ENCODE results near the gene DRICH1. TPM values are rescaled to one million over a fixed set of nuclear protein-coding genes. Genes with fewer than 3 reads are reported as not detected.

Gene DRICH1
- total RNA-seq (2022): 4.7 and 4.8 TPM in 2 replicates
- percentile 70 among the genes with signal in this experiment for Bru-seq, nascent RNA
- percentile 75 among the genes with signal in this experiment for BruChase-seq, experiment 1, labeled RNA remaining after a 2-hour chase
- percentile 63 among the genes with signal in this experiment for BruChase-seq, experiment 2, labeled RNA remaining after a 6-hour chase
- long read RNA-seq, partial matches to known transcripts: 0 of 1 reads
- long read RNA-seq, other reads (novel, unspliced or antisense): 1 of 1 reads

GRCh38 chr22:23632178-23632577 is at the start of gene DRICH1:
Gene DRICH1 (minus strand): TSS chr22:23632321. CDS start chr22:23632023, 298 bp downstream.
- no peaks in the 10 kb centered on the region for H3K9me3 ChIP-seq
- TF ChIP-seq CTCF (IDR thresholded peaks at IDR 0.05; ENCODE audit: insufficient read depth in 1 of 2, low read depth in 1 of 2, low read length in 1 of 2, severe bottlenecking in 1 of 2, unreplicated experiment in 1 of 2): no peak
- H3K9me3 Mint-ChIP-seq (ENCODE audit: unreplicated experiment): no peaks in the 10 kb centered on the region
- H3K36me3 Mint-ChIP-seq (ENCODE audit: insufficient read depth, unreplicated experiment): no peaks in the 10 kb centered on the region
- no peaks in the 10 kb centered on the region for H3K27me3 Mint-ChIP-seq (ENCODE audit: insufficient read depth, unreplicated experiment)
- no peak within 1 kb of the TSS for H3K4me3 ChIP-seq (ENCODE audit: low read depth, low read length)
- H3K4me1 ChIP-seq: 0 out of 2 replicates have a peak, but pooled peaks cover 2% of the 10 kb centered on the region
- no peaks in the 10 kb centered on the region for H3K27me3 ChIP-seq (replicated peaks; ENCODE audit: control insufficient read depth, insufficient read depth, low read length)
- ChIA-PET CTCF (no interaction called here), POLR2A (no interaction called here)
- no peak for DNase-seq
- peaks cover 6% of the 10 kb centered on the region for H3K4me1 Mint-ChIP-seq (ENCODE audit: low read depth, unreplicated experiment)
- H3K4me3 Mint-ChIP-seq (ENCODE audit: unreplicated experiment): no peak within 1 kb of the TSS
- H3K27ac Mint-ChIP-seq (ENCODE audit: unreplicated experiment): no peak within 1 kb of the TSS
- BruUV-seq (replicated peaks): no TSS peak
- no peaks in the 10 kb centered on the region for H3K36me3 ChIP-seq (ENCODE audit: control insufficient read depth, insufficient read depth, low read length)
- intact Hi-C loops (cut with micrococcal nuclease; ENCODE audit: unreplicated experiment): no loop called here

- H3K36me3 ChIP-seq (ENCODE audit: control insufficient read depth, insufficient read depth, low read length): no peaks in the 10 kb centered on the region
- Mint-ChIP-seq H3K9me3 (ENCODE audit: unreplicated experiment) (no peaks in the 10 kb centered on the region), H3K4me3 (ENCODE audit: unreplicated experiment) (no peak overlapping the region), H3K36me3 (ENCODE audit: insufficient read depth, unreplicated experiment) (peaks cover 20% of the 10 kb centered on the region), H3K27me3 (ENCODE audit: insufficient read depth, unreplicated experiment) (no peaks in the 10 kb centered on the region), H3K27ac (ENCODE audit: unreplicated experiment) (no peak overlapping the region), H3K4me1 (ENCODE audit: low read depth, unreplicated experiment) (no peaks in the 10 kb centered on the region)
- intact Hi-C loops (cut with micrococcal nuclease; ENCODE audit: unreplicated experiment): no loop called here
- H3K4me1 ChIP-seq: no peaks in the 10 kb centered on the region
- ChIA-PET CTCF (no interaction called here), POLR2A (no interaction called here)
- no peak for DNase-seq
- TF ChIP-seq CTCF (IDR thresholded peaks at IDR 0.05; ENCODE audit: insufficient read depth in 1 of 2, low read depth in 1 of 2, low read length in 1 of 2, severe bottlenecking in 1 of 2, unreplicated experiment in 1 of 2): no peak
- H3K4me3 ChIP-seq (ENCODE audit: low read depth, low read length): no peak overlapping the region
- no peaks in the 10 kb centered on the region for H3K27me3 ChIP-seq (replicated peaks; ENCODE audit: control insufficient read depth, insufficient read depth, low read length)
- no peaks in the 10 kb centered on the region for H3K9me3 ChIP-seq
- no TSS peak for BruUV-seq (replicated peaks)
These were observed 49.1 kb upstream of the DRICH1 start for GRCh38 chr22:23681026-23681809.

- intact Hi-C loops (cut with micrococcal nuclease; ENCODE audit: unreplicated experiment): no loop called here
- Mint-ChIP-seq H3K9me3 (ENCODE audit: unreplicated experiment) (no peaks in the 10 kb centered on the region), H3K4me3 (ENCODE audit: unreplicated experiment) (no peak overlapping the region), H3K36me3 (ENCODE audit: insufficient read depth, unreplicated experiment) (peaks cover 19% of the 10 kb centered on the region), H3K27ac (ENCODE audit: unreplicated experiment) (peak overlapping the region; percentile 70), H3K4me1 (ENCODE audit: low read depth, unreplicated experiment) (no peaks in the 10 kb centered on the region), H3K27me3 (ENCODE audit: insufficient read depth, unreplicated experiment) (no peaks in the 10 kb centered on the region)
- no TSS peak for BruUV-seq (replicated peaks)
- POLR2A ChIA-PET: no interaction called here
- CTCF ChIA-PET: no interaction called here
- Histone ChIP-seq H3K27me3 (replicated peaks; ENCODE audit: control insufficient read depth, insufficient read depth, low read length) (no peaks in the 10 kb centered on the region), H3K36me3 (ENCODE audit: control insufficient read depth, insufficient read depth, low read length) (no peaks in the 10 kb centered on the region), H3K9me3 (no peaks in the 10 kb centered on the region), H3K4me1 (0 out of 2 replicates have a peak, but pooled peaks cover 3% of the 10 kb centered on the region), H3K4me3 (ENCODE audit: low read depth, low read length) (no peak overlapping the region)
- TF ChIP-seq CTCF (IDR thresholded peaks at IDR 0.05; ENCODE audit: insufficient read depth in 1 of 2, low read depth in 1 of 2, low read length in 1 of 2, severe bottlenecking in 1 of 2, unreplicated experiment in 1 of 2): no peak
- peak in 1 of 2 experiments; percentile 1 for DNase-seq
These were observed 46.0 kb upstream of the DRICH1 start for GRCh38 chr22:23678133-23678532.
